Fibroblast of villous mesenchyme (primary cell): ENCODE data around the gene HCN2. TPM values are rescaled to one million over a fixed set of nuclear protein-coding genes. Genes with fewer than 3 reads are reported as not detected.

ENCODE experiments used
- DNase-seq: peaks from one replicate; pipeline ENCODE4 v3.0.0-alpha.2; 2010; ENCODE audit warnings: low read depth
- H3K4me3 ChIP-seq: 2 replicates; pipeline ENCODE4 v1.5.1; 2011; ENCODE audit warnings: low read depth, mild to moderate bottlenecking, low read length
- total RNA-seq: library from RNA; depleted of rRNA; stranded (reverse); fragments of >200 nt; gene quantifications from 2 replicates; pipeline ENCODE4 v1.2.3, GENCODE V29; 2012
- TF ChIP-seq, protein P1 (sequence below): IDR thresholded peaks from 2 replicates; pipeline ENCODE4 v1.5.1; 2012; ENCODE audit warnings: low read depth, mild to moderate bottlenecking, low read length; ENCODE audit not compliant: insufficient read depth

HCN2 gene
- total RNA-seq, 1 donor = 0.86 TPM

DNA sequence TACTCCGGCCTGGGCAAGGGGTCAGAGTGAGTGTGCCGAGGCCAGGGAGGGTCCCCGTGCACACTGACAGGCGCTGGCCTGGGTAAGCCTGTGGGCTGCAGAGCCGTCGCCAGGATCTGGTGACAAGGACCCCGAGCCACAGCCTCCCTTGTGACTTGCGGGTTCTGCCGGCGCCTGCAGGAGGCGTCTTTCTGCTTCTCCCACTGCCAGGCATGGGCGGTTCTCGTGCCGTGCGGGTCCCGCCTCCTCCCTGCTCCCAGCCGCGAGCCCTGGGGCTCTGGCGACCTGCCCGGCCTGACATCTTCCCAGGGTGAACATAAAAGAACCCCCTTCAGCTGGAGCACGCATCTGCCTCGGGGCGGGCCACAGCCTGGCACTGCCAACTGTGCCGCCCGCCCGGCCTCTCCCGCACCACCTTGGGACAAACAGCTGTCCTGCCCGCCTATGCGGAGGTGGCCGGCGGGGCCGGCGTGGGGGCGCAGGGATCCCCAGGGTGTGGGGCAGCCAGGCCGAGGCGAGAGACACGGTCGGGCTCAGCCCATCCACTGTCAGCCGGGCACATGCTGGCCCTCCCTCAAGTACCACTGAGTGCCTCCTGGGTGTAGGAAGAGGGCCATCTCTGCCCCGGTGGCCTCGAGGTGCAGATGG, 1.5 kb upstream of the HCN2 start:
- TF ChIP-seq, protein P1, sequence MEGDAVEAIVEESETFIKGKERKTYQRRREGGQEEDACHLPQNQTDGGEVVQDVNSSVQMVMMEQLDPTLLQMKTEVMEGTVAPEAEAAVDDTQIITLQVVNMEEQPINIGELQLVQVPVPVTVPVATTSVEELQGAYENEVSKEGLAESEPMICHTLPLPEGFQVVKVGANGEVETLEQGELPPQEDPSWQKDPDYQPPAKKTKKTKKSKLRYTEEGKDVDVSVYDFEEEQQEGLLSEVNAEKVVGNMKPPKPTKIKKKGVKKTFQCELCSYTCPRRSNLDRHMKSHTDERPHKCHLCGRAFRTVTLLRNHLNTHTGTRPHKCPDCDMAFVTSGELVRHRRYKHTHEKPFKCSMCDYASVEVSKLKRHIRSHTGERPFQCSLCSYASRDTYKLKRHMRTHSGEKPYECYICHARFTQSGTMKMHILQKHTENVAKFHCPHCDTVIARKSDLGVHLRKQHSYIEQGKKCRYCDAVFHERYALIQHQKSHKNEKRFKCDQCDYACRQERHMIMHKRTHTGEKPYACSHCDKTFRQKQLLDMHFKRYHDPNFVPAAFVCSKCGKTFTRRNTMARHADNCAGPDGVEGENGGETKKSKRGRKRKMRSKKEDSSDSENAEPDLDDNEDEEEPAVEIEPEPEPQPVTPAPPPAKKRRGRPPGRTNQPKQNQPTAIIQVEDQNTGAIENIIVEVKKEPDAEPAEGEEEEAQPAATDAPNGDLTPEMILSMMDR = peak; percentile 74
- peak overlapping the region; percentile 12 for H3K4me3 ChIP-seq
- DNase-seq = peak; percentile 86

DNA sequence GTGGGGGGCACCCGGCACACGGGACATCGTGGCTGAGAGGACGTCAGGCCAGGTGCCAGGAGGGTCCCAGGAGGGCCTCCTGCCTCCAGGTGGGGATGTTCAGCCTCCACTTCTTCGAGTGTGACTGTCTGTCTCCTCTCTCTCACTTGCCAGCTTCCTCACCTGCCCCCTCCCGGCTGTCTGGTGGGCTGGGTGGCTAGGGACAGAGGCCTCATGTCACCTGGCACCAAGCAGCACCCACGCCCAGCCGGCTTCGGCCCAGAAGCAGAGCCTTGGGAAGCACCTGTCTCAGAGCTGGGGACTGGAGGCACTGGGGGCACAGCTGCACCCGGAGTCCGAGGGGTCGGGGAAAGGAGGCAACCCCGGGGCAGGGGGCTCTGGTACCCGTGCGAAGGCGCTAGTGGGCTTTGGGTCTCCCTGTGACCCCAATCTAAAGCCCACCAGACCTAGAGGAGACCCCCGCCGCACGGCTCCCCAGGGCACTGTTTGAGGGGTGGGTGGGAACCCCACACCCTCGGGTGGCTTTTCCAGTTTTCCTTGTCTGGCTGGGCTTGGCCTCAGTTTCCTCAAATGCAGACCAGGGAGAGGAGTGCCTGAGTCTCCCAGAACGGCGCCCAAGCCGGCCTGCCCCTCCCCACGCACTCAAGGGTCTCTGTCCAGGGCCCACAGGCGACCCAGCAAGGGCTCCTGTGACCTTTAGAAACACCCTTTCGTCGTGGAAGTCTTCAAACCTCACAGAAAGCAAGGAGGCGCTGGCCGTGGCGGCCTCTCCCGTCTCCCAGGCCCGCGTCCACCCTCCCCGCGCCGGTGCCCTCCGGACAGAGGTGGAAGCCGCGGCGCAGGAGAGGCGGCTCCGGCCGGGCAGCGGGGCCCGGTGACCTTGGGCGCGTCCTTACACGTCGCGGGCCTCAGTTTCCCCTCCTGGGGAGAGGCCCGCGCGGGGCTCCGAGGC, 664 bp upstream of the HCN2 start:
- TF ChIP-seq, protein P1 = no peak
- H3K4me3 ChIP-seq = no peak overlapping the region
- DNase-seq = no peak

DNA sequence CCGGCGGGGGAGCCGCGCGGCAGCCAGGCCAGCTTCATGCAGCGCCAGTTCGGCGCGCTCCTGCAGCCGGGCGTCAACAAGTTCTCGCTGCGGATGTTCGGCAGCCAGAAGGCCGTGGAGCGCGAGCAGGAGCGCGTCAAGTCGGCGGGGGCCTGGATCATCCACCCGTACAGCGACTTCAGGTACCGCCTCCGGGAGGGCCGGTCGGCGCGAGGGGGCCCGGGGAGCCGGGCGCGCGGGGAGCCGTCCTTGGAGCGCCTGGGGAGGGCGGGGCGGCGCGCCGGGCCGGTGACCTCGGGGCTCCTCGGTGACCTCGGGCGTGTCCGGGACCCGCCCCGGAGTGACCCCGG, 690 bp downstream of the HCN2 start:
- peak; percentile 23 for DNase-seq
- H3K4me3 ChIP-seq = peak overlapping the region; percentile 15
- TF ChIP-seq, protein P1 = no peak

DNA sequence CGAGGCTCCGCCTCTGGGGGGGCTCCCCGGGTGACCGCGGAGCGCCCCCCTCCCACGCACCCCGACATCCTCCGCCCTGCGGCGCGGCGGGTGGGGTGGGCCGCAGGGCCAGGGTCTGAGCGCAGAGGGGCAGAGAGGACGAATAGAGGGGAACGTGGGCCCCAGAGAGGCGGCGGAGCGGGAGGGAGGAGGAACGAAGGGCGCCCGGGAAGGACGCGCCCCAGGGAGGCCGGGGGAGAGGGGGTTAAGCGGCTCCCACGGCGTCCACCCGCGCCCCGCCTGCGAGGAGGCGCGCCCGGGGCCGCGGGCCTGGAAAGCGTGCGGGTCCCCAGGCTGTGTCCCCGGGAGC, 1.0 kb downstream of the HCN2 start:
- TF ChIP-seq, protein P1 = no peak
- no peak for DNase-seq
- H3K4me3 ChIP-seq = no peak overlapping the region

DNA sequence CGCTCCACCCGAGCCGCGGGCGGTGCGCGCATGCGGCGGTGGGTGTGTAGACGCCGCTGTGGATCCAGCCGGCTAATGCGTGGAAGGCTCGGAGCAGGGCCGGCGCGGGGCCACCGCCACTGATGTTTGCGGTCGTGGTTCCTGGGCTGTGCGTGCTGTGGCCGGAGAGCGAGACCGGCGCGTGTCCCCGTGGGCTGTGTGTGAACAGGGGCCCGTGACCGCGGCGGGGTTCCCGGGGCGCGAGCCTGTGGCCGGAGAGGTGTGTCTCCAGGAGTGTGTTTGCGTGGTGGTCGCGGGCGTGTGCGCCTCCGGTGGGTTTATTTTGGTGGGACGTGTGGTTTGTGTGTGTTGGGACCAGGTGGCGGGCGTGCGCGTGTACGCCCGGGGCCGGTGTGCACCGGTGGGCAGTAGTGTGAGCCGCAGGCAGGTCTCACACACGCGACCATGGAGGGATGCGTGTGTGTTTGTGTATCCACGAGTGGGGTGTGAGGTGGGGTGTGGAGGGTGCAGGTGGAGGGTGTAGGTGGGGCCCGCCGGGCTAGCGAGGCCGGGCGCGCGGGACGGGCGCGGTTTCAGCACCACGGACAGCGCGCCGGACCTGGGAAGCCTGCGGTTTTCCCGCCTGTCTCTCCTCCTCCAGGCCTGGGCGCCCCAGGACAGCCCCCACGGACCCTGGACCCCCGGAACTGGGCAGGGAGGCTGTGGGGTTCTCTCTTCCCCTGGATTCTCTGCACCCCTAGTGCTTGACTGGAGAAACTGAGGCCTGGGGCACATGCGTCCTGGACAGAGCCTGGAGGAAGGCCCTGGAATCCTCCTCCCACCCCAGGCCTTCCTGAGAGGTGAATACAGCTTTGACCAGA, 1.6 kb downstream of the HCN2 start:
- DNase-seq = peak; percentile 30
- TF ChIP-seq, protein P1 = no peak
- no peak overlapping the region for H3K4me3 ChIP-seq

DNA sequence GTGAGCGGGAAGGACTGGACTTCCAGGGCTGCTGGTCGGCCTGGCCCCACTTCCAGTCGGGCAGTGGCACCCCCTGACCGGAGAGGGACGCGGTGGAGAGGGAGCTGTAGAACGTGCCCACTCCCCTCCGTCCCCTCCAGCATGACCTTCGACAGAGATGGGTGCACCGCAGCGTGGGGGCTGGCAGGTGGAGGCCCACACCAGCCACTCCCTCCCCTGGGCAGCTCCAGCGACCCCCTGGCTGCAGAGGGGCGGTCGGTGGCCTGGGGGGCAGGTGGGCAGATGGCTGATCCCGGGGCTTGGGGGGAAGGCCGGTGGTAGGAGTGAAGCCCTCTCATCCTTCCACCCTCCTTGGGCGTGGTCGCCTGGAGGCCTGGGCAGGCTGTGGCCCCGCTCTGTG, 2.4 kb downstream of the HCN2 start:
- TF ChIP-seq, protein P1 = no peak
- DNase-seq = no peak
- H3K4me3 ChIP-seq = no peak overlapping the region
